GM15510 (cell line): ENCODE measurements around the gene UBE2L6.

Source experiments
- POLR2A ChIP-seq: IDR thresholded peaks from 3 replicates; pipeline ENCODE4 v1.6.1; 2011; ENCODE audit warnings: borderline replicate concordance; ENCODE audit not compliant: insufficient read length; ENCODE audit errors: extremely low read depth

UBE2L6 gene

GRCh38 chr11:57567515-57568329 is at the start of gene UBE2L6:
Gene UBE2L6 (minus strand): TSS chr11:57567672. CDS start chr11:57567611, 61 bp downstream.
- TF ChIP-seq POLR2A, result peak; percentile 63

- TF ChIP-seq POLR2A, result no peak
These were observed 49.1 kb upstream of the UBE2L6 start for GRCh38 chr11:57616595-57616994.

- TF ChIP-seq POLR2A, result no peak
These were observed 47.8 kb upstream of the UBE2L6 start for GRCh38 chr11:57615308-57615707.

GRCh38 chr11:57614234-57614772 is 46.8 kb upstream of the UBE2L6 start:
- TF ChIP-seq POLR2A, result no peak

- TF ChIP-seq POLR2A, result no peak
These were observed 42.7 kb upstream of the UBE2L6 start for GRCh38 chr11:57610170-57610569.

- TF ChIP-seq POLR2A, result no peak
These were observed 37.6 kb upstream of the UBE2L6 start for GRCh38 chr11:57605028-57605420.

GRCh38 chr11:57604296-57605027 is 37.0 kb upstream of the UBE2L6 start:
- no peak for TF ChIP-seq POLR2A

- TF ChIP-seq POLR2A, result no peak
These were observed 33.8 kb upstream of the UBE2L6 start for GRCh38 chr11:57601297-57601696.

- TF ChIP-seq POLR2A, result no peak
These were observed 31.9 kb upstream of the UBE2L6 start for GRCh38 chr11:57599381-57599780.

GRCh38 chr11:57598831-57599155 is 31.3 kb upstream of the UBE2L6 start:
- TF ChIP-seq POLR2A, result no peak

- no peak for TF ChIP-seq POLR2A
These were observed 30.7 kb upstream of the UBE2L6 start for GRCh38 chr11:57597916-57598830.

GRCh38 chr11:57597461-57597915 is 30.0 kb upstream of the UBE2L6 start, which contains the start of gene SERPING1:
Gene SERPING1 (plus strand): TSS chr11:57597685. CDS start chr11:57598271, 586 bp downstream.
- TF ChIP-seq POLR2A, result no peak

GRCh38 chr11:57596266-57596885 is 28.9 kb upstream of the UBE2L6 start:
- TF ChIP-seq POLR2A, result no peak
